Right lung (tissue), 5 donors: ENCODE measurements around the gene ZBTB7B. TPM values are rescaled to one million over a fixed set of nuclear protein-coding genes. Genes with fewer than 3 reads are reported as not detected.
"Not testable (repeated sequence)": the region's sequence is repeated elsewhere in the genome, so short reads cannot be mapped to it uniquely, and the experiment has no call there.

Experiments
- DNase-seq, 2 donors: peaks; one replicate each; pipeline ENCODE4 v3.0.0-alpha.2; 2013
- polyA plus RNA-seq, 5 donors: library from polyadenylated mRNA; unstranded; fragments of 120-200 nt; gene quantifications; one replicate each; pipeline versions ENCODE4 v1.2.1 to v1.2.3, GENCODE V29; 2013; ENCODE audit warnings: inconsistent platforms in 1 of 5, low replicate concordance in 1 of 5; ENCODE audit not compliant: insufficient read length in 5 of 5, insufficient read depth in 1 of 5

The ZBTB7B gene
- polyA plus RNA-seq, 5 donors: 10.7 to 26.3 (median 18.8) TPM

GRCh38 chr1:154986736-154987135 lies 15.9 kb upstream of the ZBTB7B start:
- not testable (repeated sequence) for DNase-seq

DNA sequence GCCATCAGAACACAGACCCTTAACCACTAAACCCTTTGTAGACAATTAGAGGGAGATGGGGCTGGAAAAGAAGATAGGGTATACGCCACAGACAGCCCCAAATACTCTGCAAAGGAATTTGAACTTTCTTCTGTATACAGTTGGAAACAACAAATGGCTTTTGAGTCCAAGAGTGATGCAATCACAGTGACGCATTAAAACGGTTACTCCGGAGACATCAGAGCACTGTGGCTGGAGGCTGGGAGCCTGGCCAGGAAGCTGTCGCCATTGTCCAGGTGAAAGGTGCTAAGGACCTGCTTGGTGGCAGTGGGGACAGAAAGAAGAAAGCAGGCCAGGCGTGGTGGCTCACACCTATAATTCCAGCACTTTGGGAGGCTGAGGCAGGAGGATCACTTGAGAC lies 15.3 kb upstream of the ZBTB7B start:
- no peak for DNase-seq

DNA sequence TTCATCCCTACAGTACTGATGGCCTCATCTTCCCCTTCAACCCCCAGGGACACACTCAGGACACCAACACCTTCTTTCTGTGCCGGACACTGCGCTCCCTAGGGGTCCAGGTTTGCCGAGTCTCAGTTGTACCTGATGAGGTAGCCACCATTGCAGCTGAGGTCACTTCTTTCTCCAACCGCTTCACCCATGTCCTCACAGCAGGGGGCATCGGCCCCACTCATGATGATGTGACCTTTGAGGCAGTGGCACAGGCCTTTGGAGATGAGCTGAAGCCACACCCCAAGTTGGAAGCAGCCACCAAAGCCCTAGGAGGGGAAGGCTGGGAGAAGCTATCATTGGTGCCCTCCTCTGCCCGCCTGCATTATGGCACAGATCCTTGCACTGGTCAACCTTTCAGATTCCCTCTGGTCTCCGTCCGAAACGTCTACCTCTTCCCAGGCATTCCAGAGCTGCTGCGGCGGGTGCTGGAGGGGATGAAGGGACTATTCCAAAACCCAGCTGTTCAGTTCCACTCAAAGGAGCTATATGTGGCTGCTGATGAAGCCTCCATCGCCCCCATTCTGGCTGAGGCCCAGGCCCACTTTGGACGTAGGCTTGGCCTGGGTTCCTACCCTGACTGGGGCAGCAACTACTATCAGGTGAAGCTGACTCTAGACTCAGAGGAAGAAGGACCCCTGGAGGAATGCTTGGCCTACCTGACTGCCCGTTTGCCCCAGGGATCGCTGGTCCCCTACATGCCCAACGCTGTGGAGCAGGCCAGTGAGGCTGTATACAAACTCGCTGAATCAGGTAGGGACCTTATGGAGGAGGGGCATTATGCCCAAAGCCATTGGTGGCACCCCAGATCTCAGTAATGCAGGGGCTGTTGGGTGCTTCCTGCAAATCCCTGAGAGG lies 14.3 kb upstream of the ZBTB7B start:
- no peak for DNase-seq

DNA sequence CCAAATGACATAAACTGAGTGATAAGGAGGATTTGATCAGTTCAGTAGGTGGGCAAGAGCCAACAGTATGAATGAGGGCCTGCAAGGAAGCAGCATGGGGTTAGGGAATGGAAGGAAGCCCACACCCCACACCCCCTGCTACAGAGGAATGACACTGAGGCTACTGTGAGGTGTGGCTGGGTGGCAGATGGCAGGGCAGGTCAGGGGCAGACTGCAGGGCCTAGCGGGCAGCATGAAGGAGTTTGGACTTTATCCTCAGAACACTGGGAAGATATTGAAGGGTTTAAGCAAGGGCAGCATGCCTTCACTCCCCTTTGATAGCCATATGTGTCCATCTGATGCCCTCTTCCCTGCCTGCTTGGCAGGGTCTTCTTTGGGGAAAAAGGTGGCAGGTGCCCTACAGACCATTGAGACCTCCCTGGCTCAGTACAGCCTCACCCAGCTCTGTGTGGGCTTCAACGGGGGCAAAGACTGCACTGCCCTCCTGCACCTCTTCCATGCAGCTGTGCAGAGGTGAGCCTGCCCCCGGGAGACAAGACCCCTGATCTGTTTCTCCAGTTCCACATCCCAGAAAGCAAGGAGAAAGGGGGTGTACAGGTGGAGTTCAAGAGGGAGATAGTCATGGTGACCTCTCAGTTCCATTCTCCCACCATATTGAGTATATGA lies 13.3 kb upstream of the ZBTB7B start:
- DNase-seq: no peak

GRCh38 chr1:154990276-154990675 lies 12.3 kb upstream of the ZBTB7B start:
- DNase-seq: no peak

- DNase-seq: no peak
These were observed 9.7 kb upstream of the ZBTB7B start for GRCh38 chr1:154992721-154993571.

DNA sequence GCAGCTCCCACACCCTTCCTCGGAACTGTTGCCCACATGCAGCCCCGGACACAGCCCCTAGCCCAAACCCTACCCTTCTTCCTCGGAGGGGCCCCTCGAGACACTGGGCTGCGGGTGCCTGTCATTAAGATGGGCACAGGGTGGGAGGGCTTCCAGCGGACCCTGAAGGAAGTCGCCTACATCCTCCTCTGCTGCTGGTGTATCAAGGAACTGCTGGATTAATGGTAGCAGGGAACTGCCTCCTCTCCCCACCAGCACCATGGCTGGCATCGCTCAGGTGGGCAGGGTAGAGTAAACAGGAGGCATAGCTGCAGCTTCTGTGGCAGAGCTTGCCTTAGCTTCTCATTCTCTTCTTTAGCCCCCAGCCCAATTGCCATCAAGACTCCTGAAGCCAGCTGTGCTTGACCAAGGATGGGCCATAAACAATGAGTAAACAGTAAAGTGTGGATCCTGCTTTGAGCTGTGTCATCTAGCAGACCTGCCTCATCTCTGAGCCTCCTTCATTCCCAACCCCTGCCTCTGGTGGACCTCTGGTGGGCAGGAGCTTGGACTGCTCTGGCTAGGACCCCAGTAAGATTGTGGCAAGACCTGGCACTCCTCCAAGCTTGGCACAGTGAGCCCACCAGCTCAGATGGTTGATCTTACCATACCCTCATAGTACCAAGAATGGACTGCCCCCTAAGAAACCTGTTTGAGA lies 8.9 kb upstream of the ZBTB7B start, which contains the start of gene LENEP:
Gene LENEP (plus strand): TSS at position 15 of the 697 bp plus-strand sequence. CDS start 22 bp downstream, at position 37.
- DNase-seq: no peak

DNA sequence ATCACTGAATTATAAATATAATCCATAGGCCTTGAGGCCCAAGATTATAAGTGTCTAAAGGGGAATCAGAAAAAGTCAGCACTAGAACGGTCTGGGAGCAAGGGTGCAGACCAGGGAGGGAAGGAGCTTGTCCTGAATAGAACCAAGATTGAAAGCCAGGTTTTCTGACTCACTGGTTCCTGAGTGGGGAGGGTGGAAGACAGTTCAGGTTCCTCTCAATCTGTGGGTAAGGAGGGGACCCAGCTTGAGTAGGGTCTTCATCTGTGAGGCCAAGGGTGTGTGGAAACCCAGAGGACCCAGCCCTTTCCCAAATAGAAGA lies 8.4 kb upstream of the ZBTB7B start:
- no peak for DNase-seq

DNA sequence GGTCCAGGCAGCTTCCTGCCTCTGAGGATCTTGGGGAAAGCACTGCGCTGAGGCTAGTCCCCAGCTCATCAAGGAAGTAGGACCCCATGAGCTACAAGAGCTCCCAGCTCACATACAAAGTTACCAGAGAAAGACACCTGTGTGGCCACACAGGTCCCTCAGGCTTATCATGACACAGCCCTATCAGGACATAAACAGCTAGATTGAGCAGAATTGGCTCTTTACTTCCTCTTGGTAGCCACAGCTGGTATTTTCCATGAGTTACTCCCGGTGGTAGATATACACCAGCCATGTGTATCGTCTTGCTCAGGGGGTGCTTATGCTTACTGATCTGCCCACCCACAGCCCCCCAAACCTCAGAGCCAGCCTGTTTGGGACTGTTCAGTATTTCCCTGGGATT lies 8.0 kb upstream of the ZBTB7B start:
- no peak for DNase-seq

- DNase-seq: peak in 1 of 2 donors; percentile 47
These were observed 7.2 kb upstream of the ZBTB7B start for GRCh38 chr1:154995301-154995983.

DNA sequence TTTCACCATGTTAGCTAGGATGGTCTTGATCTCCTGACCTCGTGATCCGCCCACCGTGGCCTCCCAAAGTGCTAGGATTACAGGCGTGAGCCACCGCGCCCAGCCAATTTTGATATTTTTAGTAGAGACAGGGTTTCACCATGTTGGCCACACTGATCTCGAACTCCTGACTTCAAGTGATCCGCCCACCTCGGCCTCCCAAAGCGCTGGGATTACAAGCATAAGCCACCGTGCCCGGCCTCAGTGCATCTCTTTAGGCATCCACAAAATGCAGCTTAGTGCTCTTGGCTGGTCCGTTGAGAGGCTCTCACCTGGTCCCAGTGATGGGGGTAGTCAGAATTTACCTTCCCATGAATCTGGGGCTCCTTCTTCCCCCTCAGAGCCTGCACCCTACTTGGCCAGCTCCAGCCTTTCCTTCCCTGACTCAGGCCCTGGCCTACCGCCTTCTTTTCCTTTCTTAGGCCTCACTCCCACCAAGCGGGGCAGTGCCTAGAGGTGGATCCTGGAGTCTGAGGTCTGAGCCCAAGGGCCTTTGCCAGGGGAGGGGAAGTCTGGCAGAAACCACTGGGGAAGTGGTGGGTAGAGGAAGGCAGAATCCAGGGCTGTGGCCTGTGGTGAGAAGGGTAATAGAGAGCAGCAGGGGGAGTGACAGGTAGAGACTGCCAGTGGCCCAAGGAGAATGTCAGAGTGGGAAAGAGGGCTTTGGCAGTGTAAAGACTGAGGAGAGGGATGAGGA lies 5.5 kb upstream of the ZBTB7B start:
- no peak for DNase-seq

DNA sequence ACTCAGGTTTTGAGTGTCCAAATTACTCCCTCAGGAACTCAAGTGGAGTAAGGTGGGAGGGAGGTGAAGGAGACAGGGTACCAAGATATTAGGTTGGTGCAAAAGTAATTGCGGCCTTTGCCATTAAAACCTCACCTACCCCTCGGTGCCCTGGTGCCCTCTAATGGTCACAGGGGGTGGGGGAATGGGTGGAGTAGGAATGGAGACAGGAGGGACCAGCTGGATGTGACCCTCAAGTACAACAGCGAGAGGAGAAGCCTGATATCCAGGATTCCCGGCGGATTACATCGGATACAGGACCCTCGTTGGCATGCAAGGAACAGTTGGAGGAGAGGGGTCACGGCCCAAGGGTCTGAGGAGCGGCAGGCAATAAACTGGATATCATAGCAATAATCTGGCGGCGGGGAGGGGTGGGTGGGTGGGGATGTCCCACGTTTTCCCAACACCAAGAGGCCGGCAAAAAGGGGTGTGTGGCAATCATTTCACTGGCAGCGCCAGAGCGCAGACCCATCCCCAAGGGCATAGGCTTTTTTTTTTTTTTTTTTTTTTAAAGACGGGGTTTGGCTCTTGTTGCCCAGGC lies 4.3 kb upstream of the ZBTB7B start:
- DNase-seq: no peak

DNA sequence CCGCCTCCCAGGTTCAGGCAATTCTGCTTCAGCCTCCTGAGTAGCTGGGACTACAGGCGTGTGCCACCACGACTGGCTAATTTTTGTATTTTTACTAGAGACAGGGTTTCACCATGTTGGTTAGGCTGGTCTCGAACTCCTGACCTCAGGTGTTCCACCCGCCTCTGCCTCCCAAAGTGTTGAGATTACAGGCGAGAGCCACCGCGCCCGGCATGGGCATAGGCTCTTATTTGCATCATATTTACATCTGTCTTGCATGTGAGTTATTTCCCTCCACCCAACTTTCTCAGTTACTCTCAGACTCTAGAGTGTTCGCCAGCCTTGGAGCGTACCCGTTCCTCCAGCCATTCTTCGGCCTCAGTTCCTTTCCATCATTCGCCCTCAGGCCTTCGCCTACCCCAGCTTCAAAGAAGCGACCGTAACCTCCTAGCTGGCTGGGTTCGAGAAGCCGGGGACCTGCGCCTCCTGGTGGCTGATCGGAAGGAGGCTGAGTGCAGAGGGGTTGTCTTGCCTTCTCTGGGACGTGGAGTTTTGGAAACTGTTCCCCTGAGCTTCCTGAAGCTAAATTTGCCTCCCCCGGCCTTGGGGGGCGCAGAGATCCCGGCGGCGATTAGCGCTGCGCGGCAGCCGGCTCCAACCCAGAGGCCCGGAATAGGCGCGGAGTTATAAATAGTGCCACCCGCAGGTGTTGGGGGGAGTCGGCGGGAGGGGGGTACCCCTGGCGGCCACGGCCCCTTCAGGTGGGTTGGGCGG lies 3.6 kb upstream of the ZBTB7B start:
- peak; percentile 65 to 73 for DNase-seq

DNA sequence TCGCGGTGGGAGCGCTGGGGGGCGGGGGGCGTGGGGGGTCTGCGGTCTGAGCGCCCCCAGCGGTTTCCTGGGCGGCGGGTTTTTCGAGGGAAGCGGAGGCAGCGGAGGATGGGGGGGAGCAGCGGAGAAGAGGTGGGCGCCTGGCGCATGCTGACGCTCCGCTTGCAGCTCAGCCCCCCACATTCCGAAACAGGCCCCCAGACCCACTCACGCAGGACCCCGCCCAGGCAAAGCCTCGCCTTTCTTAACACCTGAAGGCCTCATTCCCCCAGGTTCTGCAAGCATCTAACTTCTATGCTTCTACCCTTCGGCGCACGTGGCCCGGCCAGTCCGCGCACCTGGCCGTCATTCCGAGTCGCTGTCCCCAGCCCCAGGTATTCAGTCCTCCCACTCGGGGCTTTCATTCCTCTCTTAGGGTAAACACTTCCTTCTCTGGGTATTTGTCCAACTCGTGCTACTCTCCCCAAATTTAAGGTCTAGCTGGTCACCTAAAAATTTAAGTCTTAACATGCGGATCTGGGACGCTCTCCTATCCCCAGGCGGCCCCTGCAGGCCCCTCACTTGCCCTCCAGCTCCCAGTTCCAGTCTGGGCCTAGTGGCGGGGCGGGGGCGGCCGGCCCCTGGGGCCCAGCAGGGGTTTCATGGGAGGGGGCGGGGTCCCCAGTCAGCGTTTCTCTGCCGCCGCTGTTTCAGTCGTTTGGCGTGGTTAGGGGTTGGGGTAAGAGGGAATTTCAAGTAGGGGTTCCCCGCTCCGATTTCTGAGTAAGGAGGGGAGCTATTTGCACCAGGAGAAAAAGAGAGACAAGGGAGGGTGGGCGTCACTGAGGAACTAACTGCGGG lies 2.8 kb upstream of the ZBTB7B start:
- peak in 1 of 2 donors; percentile 36 for DNase-seq

- DNase-seq: no peak
These were observed 2.2 kb upstream of the ZBTB7B start for GRCh38 chr1:155000411-155000725.

- peak; percentile 90 to 96 for DNase-seq
These were observed 1.7 kb upstream of the ZBTB7B start for GRCh38 chr1:155000726-155001424.

DNA sequence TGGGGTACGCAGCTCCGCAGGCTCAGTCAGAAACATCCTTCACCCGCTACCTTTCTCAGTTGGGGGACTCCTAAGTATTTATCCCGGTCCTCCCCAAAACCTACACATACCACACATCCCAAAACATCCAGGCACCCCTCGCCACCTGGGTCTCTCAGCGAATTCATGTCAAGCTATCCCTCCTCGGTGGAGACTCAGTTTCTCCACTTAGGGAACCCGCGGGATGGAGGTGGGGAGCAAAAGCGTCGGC lies 1.3 kb upstream of the ZBTB7B start:
- no peak for DNase-seq
